Neuronal stem cell (in vitro differentiated cells): Measurements from ENCODE around the gene CFAP65.

Source experiments
- DNase-seq: peaks from one replicate; pipeline ENCODE4 v3.0.0-alpha.2; 2013; ENCODE audit warnings: low spot score
- H2AFZ ChIP-seq: one replicate; pipeline ENCODE4 v1.6.1; 2013; ENCODE audit warnings: mild to moderate bottlenecking, low read length, inconsistent platforms
- H2AK5ac ChIP-seq: 2 replicates; pipeline ENCODE4 v1.6.1; 2013; ENCODE audit warnings: low read depth, mild to moderate bottlenecking, inconsistent platforms, low read length, moderate library complexity, mixed read lengths
- H2BK120ac ChIP-seq: 2 replicates; pipeline ENCODE4 v1.6.1; 2013; ENCODE audit warnings: low read depth, mild to moderate bottlenecking, inconsistent platforms, low read length, moderate library complexity, mixed read lengths
- H2BK12ac ChIP-seq: one replicate; pipeline ENCODE4 v1.6.1; 2013; ENCODE audit warnings: low read length, inconsistent platforms
- H2BK15ac ChIP-seq: 2 replicates; pipeline ENCODE4 v1.6.1; 2013; ENCODE audit warnings: mild to moderate bottlenecking, low read length, inconsistent platforms, mixed read lengths
- H2BK5ac ChIP-seq: one replicate; pipeline ENCODE4 v1.6.1; 2013; ENCODE audit warnings: inconsistent platforms, mild to moderate bottlenecking, low read length, moderate library complexity
- H3K14ac ChIP-seq: one replicate; pipeline ENCODE4 v1.6.1; 2013; ENCODE audit warnings: low read length, inconsistent platforms
- H3K18ac ChIP-seq: 2 replicates; pipeline ENCODE4 v1.6.1; 2013; ENCODE audit warnings: low read length, inconsistent platforms
- H3K23ac ChIP-seq: 2 replicates; pipeline ENCODE4 v1.6.1; 2013; ENCODE audit warnings: low read depth, mild to moderate bottlenecking, mixed read lengths, low read length, inconsistent platforms; ENCODE audit not compliant: poor library complexity
- H3K27ac ChIP-seq: replicated peaks from 3 replicates; pipeline ENCODE4 v1.5.1; 2013; ENCODE audit warnings: low read length, inconsistent platforms
- H3K27me3 ChIP-seq, 3 experiments: 2 replicates each; pipeline ENCODE4 v1.6.1; 2013; ENCODE audit warnings: low read length in 3 of 3, mild to moderate bottlenecking in 2 of 3, inconsistent platforms in 1 of 3, low read depth in 1 of 3, mixed read lengths in 1 of 3, moderate library complexity in 1 of 3; ENCODE audit not compliant: control insufficient read depth in 3 of 3, insufficient read depth in 3 of 3
- H3K36me3 ChIP-seq, 2 donors: replicated peaks in 1 of 2; 2 replicates each; pipeline ENCODE4 v1.6.1; 2013; ENCODE audit warnings: low read length in 2 of 2; ENCODE audit not compliant: control insufficient read depth in 2 of 2, insufficient read depth in 2 of 2
- H3K4ac ChIP-seq: 2 replicates; pipeline ENCODE4 v1.6.1; 2013; ENCODE audit warnings: inconsistent platforms, mild to moderate bottlenecking, low read length, moderate library complexity
- H3K4me1 ChIP-seq, 2 donors: 1 replicate in 1 of 2; 2 replicates in 1 of 2; pipeline ENCODE4 v1.6.1; 2013; ENCODE audit warnings: low read length in 2 of 2, low read depth in 1 of 2; ENCODE audit not compliant: control insufficient read depth in 2 of 2, insufficient read depth in 1 of 2
- H3K4me2 ChIP-seq: one replicate; pipeline ENCODE4 v1.6.1; 2013; ENCODE audit warnings: mild to moderate bottlenecking, low read length, inconsistent platforms; ENCODE audit not compliant: insufficient read depth, poor library complexity, severe bottlenecking
- H3K4me3 ChIP-seq, 2 donors: 2 replicates each; pipeline ENCODE4 v1.5.1; 2013; ENCODE audit warnings: low read length in 2 of 2, mild to moderate bottlenecking in 2 of 2, inconsistent platforms in 1 of 2, moderate library complexity in 1 of 2
- H3K79me1 ChIP-seq: one replicate; pipeline ENCODE4 v1.6.1; 2013; ENCODE audit warnings: low read depth, mild to moderate bottlenecking, inconsistent platforms, low read length, moderate library complexity
- H3K9ac ChIP-seq: one replicate; pipeline ENCODE4 v1.6.1; 2013; ENCODE audit warnings: mild to moderate bottlenecking, low read depth, low read length, inconsistent platforms; ENCODE audit not compliant: poor library complexity
- H3K9me3 ChIP-seq, 2 donors: replicated peaks in 1 of 2; 2 replicates each; pipeline versions ENCODE3 to v1.6.1; 2013; ENCODE audit warnings: low read length in 2 of 2, mild to moderate bottlenecking in 2 of 2, inconsistent platforms in 1 of 2, low read depth in 1 of 2, mixed read lengths in 1 of 2, moderate library complexity in 1 of 2; ENCODE audit not compliant: control insufficient read depth in 2 of 2, insufficient read depth in 1 of 2
- H4K8ac ChIP-seq: one replicate; pipeline ENCODE4 v1.6.1; 2013; ENCODE audit warnings: low read depth, mild to moderate bottlenecking, inconsistent platforms, low read length, moderate library complexity
- H4K91ac ChIP-seq: one replicate; pipeline ENCODE4 v1.6.1; 2013; ENCODE audit warnings: low read length, low read depth, mild to moderate bottlenecking, inconsistent platforms; ENCODE audit not compliant: poor library complexity
- WGBS, 2 donors: extraction: QIAGEN DNeasy Blood & Tissue Kit; methylation state at CpG; one replicate each; pipeline ENCODE4 v1.1.7; 2013; ENCODE audit warnings: missing lambda C conversion rate in 2 of 2, mixed read lengths in 1 of 2; ENCODE audit not compliant: insufficient read length in 2 of 2, insufficient replicate concordance in 1 of 2; ENCODE audit errors: extremely low coverage in 2 of 2; 5-methylcytosine and 5-hydroxymethylcytosine counted together

The CFAP65 gene

DNA sequence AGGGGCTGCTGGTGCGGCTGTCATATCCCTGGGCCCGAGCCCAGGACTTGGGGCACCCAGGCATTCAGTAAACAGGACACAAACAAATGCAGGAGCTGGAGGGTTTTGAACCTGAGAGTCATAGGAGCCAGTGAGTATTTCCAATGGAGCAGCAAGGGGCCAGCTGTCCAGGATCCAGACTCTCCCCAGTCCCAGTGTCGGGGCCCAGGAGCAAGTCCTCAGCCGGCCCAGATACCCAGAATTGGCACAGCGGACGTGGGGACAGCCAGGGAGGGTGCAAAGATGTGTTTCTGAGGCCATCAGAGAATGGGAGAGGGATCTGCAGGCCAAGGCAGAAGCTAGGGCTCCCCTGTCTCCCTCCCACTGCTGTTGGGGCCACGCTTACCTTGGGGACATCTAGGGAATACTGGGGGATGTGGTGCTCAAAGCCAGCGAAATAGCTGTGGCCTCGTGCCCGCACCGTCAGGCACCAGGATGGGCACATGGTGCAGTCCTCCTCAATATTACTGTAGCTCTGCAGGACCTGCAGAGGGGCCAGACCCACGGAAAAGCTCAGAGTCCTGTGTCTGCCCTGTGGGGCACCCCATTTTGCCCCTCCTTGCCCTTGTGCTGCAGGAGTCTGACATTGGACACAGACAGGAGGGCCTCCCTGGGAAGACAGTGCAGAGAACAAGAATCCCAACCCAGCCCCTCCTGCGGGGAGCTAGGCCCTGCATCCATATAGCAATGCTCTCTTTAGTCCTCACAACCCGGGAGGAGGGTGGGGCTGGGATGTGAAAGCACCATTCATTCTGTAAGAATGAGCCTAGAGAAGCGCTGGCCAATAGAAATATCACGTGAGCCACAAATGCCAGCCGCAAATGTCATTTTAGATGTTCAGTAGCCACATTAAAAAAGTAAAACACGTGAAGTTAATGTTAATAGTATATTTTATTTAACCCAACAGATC is 15.4 kb downstream of the CFAP65 start:
- Histone ChIP-seq H2AK5ac (peak overlapping the region; percentile 63), H3K4me1 (peaks cover 6 to 17% of the 10 kb centered on the region in 2 donors), H3K4ac (no peak overlapping the region), H3K79me1 (no peaks in the 10 kb centered on the region), H2BK120ac (no peak overlapping the region), H3K4me2 (no peak overlapping the region), H3K4me3 (no peak overlapping the region), H2AFZ (no peak overlapping the region), H3K27ac (no peak overlapping the region), H3K9me3 (no peaks in the 10 kb centered on the region), H3K9ac (no peak overlapping the region), H3K14ac (no peak overlapping the region), H3K23ac (peak overlapping the region; percentile 20), H2BK15ac (peak overlapping the region; percentile 13), H4K8ac (no peak overlapping the region), H3K27me3 (peaks cover 0 to 61% (median 0%) of the 10 kb centered on the region in 3 experiments), H2BK5ac (peak overlapping the region; percentile 35), H2BK12ac (no peak overlapping the region), H3K18ac (peak overlapping the region; percentile 61), H4K91ac (no peak overlapping the region), H3K36me3 (no peaks in the 10 kb centered on the region)
- DNase-seq = no peak
- WGBS, 2 donors = no CpG with 5 or more reads among the region's 18 CpGs

DNA sequence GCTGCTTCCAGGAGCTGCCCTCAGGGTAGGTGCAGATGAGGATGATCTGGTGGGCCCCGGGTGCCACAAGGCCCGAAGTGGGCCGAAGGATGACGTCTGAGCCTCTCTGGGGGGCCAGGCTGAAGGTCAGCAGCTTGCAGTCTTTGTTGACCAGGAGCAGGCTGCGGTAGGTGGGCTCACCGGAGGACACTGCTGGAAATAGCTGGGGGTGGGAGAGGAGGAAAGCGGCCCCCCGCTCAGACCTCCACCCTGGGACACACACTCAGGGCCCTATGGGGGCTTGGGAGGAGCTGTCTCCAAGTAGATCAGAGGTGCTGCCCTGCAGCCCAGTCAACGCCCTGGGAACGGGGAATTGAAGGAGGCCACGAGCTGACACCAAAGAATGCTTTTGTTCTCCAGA is 17.3 kb downstream of the CFAP65 start:
- Histone ChIP-seq H3K4me3 (no peak overlapping the region), H3K27ac (no peak overlapping the region), H3K23ac (no peak overlapping the region), H4K91ac (no peak overlapping the region), H2AFZ (no peak overlapping the region), H3K27me3 (peaks cover 0 to 70% (median 2%) of the 10 kb centered on the region in 3 experiments), H2BK12ac (no peak overlapping the region), H3K14ac (peak overlapping the region; percentile 57), H3K18ac (peak overlapping the region; percentile 90), H3K4ac (no peak overlapping the region), H3K36me3 (no peaks in the 10 kb centered on the region), H3K9ac (no peak overlapping the region), H3K4me2 (no peak overlapping the region), H2AK5ac (peak overlapping the region; percentile 68), H3K79me1 (no peaks in the 10 kb centered on the region), H2BK5ac (no peak overlapping the region), H3K9me3 (no peaks in the 10 kb centered on the region), H3K4me1 (peaks cover 4 to 13% of the 10 kb centered on the region in 2 donors), H2BK120ac (no peak overlapping the region), H2BK15ac (peak overlapping the region; percentile 55), H4K8ac (peak overlapping the region; percentile 68)
- WGBS, 2 donors = no CpG with 5 or more reads among the region's 11 CpGs
- DNase-seq = no peak

DNA sequence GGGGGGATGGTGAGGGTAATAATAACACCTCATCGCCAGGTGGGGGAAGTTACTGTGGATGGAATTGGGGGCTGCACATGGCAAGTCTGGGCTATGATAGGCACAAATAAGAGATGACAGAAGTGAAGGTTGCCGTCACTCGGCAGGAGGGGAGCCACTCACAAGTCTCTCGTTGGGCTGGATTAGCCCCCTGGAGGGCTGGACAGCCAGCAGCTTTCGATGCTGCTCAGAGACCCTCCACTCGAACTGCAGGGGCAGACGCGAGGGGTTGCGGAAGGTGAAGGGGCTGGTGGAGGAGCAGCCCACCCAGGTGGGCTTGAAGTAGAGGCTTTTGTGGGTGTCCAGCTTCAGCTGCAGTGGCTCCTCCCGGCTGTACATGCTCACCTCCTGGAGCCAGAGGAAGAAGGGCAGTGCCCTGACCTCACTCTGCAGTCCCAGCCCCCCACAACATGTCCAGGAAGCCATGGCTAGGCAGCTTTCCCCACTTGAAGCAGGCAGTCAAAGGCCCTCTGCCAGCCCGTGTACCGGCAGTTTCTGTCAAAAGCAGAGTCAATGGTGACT is 18.2 kb downstream of the CFAP65 start:
- Histone ChIP-seq H3K18ac (peak overlapping the region; percentile 67), H3K4ac (no peak overlapping the region), H3K4me2 (no peak overlapping the region), H3K27me3 (peaks cover 0 to 77% (median 2%) of the 10 kb centered on the region in 3 experiments), H2BK120ac (peak overlapping the region; percentile 19), H3K27ac (no peak overlapping the region), H3K4me3 (no peak overlapping the region), H4K8ac (no peak overlapping the region), H4K91ac (no peak overlapping the region), H3K23ac (no peak overlapping the region), H2BK12ac (no peak overlapping the region), H3K79me1 (no peaks in the 10 kb centered on the region), H3K36me3 (no peaks in the 10 kb centered on the region), H3K9me3 (no peaks in the 10 kb centered on the region), H3K4me1 (peaks cover 4 to 13% of the 10 kb centered on the region in 2 donors), H2BK5ac (no peak overlapping the region), H2AK5ac (peak overlapping the region; percentile 54), H2BK15ac (no peak overlapping the region), H2AFZ (no peak overlapping the region), H3K14ac (peak overlapping the region; percentile 47), H3K9ac (peak overlapping the region; percentile 65)
- WGBS, 2 donors = no CpG with 5 or more reads among the region's 12 CpGs
- no peak for DNase-seq

DNA sequence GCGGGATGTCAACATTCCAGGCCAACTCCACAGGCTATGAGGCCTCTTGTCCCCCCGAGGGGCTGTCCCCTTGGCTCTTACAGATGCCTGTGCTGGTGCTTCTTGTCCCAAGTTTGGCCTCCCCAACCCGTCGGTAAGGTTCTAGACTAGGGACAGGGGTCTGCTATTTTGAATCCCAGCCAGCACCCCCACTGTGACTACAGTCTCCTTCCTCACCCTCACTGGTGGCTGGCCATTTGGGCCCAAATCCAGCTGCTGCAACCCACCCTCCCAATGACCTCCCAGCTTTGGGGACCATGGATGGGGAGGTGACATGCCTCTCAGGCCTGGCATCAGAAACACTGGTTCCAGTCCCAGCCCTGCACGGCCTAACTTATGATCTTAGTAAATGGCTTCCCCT is 18.7 kb downstream of the CFAP65 start:
- no peak overlapping the region for H3K18ac ChIP-seq
- no peak for DNase-seq
- WGBS, 2 donors = no CpG with 5 or more reads among the region's 5 CpGs

More for the DNA sequence above, 18.7 kb downstream of the CFAP65 start:
- Histone ChIP-seq H3K4ac (no peak overlapping the region), H3K36me3 (no peaks in the 10 kb centered on the region), H4K8ac (no peak overlapping the region), H3K9ac (no peak overlapping the region), H3K14ac (no peak overlapping the region), H3K4me2 (no peak overlapping the region), H3K4me3 (no peak overlapping the region), H2BK5ac (no peak overlapping the region), H2BK12ac (no peak overlapping the region), H2AK5ac (peak overlapping the region; percentile 23), H2BK15ac (no peak overlapping the region), H3K79me1 (no peaks in the 10 kb centered on the region), H3K23ac (no peak overlapping the region), H2BK120ac (no peak overlapping the region), H2AFZ (no peak overlapping the region), H4K91ac (no peak overlapping the region), H3K27me3 (peaks cover 0 to 80% (median 2%) of the 10 kb centered on the region in 3 experiments), H3K9me3 (no peaks in the 10 kb centered on the region), H3K4me1 (peaks cover 4 to 13% of the 10 kb centered on the region in 2 donors), H3K27ac (no peak overlapping the region)
